ENCODE results near the gene AGBL1. TPM values are rescaled to one million over a fixed set of nuclear protein-coding genes. Genes with fewer than 3 reads are reported as not detected.
"Not testable (repeated sequence)": the region's sequence is repeated elsewhere in the genome, so short reads cannot be mapped to it uniquely, and the experiment has no call there.

Gene AGBL1
- polyA plus RNA-seq, 4 donors, result 0.06 to 0.15 (median 0.10) TPM

GRCh38 chr15:86849136-86849535 is 769.5 kb downstream of the AGBL1 start:
- DNase-seq (ENCODE audit: low read depth in 4 of 4, low spot score in 3 of 4), result no peak

GRCh38 chr15:86849558-86850285 is 770.1 kb downstream of the AGBL1 start:
- DNase-seq (ENCODE audit: low read depth in 4 of 4, low spot score in 3 of 4), result no peak

DNA sequence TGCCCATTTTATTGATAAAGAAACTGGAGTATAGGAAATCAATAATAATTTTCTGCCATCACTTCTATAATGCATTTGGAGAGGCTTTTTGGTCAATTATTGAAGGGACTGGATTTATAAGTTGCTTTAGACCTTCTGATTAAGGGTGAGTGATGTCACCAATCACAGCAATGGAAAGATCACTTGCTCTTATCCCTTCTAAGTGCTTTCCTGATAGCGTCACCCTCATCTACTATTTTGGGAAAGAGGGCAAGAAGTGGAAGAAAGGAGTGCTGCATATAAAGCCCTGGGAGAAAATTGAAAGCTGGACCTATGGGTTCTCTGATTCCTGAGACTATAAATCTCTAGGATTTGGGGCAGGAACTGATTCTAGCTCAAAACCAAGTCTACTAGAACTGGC is 771.3 kb downstream of the AGBL1 start:
- no peak for DNase-seq (ENCODE audit: low read depth in 4 of 4, low spot score in 3 of 4)

DNA sequence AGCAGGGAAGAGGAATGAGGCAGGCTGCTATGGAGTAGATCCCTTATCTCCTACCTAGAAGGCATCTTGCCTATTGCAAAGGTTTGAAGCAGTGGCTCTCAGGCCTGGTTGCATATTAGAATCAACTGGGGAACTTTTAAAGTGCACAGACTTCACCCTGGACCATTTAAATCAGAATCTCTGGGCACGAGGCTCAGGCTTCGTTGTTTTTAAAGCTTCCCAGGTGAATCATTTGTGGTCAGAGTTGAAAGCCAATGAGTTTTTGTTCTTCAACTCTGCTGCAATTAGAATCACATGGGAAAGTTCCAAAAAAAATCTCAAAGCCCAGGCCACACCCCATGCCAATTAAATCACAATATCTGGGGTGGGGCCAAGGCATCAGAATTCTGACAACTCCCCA is 773.1 kb downstream of the AGBL1 start:
- DNase-seq (ENCODE audit: low read depth in 4 of 4, low spot score in 3 of 4), result no peak

GRCh38 chr15:86854176-86854575 is 774.5 kb downstream of the AGBL1 start:
- no peak for DNase-seq (ENCODE audit: low read depth in 4 of 4, low spot score in 3 of 4)

DNA sequence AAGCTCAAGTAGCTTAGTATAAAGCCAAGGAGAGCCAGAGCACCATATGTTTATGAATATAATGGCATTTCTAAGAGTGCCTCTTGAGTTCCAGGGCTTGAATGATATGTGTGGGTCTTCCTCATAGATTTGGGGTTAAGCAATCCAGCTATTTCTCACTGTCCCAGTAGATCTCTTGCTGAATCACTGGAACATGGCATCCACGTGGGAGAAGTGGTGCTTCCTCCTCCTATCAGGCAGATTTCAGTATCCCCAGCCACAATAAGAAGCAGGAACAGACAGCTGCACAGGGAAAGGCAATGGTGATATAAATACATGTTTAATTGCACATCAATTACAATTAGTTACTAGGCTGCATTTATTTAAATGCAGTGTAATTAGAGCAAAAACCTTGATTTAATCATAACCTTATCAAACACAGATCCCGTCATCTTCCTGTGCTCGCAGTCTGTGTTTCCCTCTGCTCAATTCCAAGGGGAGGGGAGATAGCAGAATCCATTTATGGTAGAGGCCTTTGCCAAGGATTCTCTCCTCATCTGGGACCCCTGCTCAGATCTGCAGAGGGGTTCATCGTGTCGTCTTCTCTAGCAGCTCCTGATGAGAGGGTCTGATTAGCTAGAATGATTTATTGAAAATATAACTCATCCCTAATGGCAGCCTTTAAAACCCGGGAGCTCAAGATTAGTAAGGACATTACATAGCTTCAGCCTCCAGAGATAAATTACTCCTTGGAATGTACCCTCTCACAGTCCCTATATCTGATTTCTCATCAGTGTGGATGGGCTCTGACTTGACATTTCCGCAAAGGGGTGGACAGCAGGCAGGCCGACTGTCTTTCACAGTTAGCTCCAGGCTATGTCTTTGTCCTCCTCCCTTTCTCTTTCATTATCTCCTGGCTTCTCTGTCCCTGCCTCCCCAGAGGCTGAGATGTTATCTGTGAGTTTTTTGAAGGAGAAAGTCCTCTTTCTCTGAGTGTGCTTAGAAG is 775.9 kb downstream of the AGBL1 start:
- no peak for DNase-seq (ENCODE audit: low read depth in 4 of 4, low spot score in 3 of 4)

DNA sequence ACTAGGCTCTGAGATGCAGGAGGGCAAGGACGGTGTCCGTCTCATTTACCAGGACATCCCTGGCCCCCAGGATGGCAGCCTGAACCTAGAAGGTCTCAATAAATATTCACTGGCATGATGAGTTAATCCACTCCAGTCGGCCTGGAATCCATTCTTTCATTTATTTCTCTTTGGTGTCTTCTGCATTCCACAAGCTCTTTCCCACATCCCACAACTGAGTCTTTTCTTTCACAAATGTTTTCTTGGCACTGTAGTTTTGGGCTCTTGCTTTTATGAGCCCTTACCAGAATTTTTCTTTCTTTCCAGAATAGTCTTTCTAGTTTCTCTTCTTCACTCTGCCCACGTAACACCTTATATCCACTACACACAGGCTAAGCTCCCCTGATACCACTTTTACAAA is 778.0 kb downstream of the AGBL1 start:
- DNase-seq (ENCODE audit: low read depth in 4 of 4, low spot score in 3 of 4), result no peak

DNA sequence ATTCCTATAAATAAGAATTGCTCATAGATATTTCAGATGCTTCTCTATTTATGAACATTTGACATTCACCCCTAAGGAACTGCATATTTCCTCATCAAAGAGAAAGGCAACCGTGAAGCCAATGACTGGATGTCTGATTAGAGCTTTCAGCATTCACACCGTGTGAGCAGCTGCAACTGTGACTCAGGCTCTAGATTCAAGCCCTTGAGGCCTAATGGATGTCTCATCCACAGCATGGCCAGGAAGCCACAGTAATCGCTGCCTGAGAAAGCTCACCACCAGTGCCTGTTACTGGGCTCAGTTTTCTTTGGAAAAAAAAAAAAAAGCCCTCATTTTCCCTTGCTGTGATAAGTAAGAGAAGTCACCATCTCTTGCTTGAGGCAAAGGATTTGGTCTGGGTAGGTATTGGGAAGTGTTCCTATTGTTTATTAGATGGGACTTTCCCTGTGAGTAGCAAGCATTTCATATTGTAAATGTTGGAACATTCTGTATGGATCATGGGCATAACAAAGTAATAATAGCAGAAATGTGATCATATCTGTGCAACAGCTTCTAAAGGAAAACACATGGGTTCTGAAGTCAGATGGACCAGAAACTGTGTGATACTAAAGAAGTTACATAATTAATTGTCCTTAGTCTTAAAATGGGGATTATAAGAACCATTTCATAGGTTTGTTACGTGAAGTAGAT is 783.7 kb downstream of the AGBL1 start:
- no peak for DNase-seq (ENCODE audit: low read depth in 4 of 4, low spot score in 3 of 4)

DNA sequence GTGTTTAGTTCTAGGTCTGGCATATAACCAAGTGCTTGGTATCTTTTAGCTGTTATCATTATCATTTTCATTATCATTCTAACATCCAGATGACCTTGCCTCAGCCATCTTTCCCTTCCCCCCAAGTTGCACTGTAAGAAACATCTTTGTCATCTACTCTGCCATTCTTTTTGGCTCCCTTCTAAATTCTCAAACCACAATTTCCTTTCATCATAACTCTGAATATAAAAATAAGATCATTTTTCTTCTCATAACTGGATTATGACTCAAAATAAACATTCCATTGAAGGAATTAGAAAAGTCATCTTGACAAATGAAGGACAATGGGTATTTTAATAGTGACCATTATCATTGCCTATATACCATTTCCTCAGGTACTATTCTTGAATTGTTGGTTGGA is 786.2 kb downstream of the AGBL1 start:
- no peak for DNase-seq (ENCODE audit: low read depth in 4 of 4, low spot score in 3 of 4)

- DNase-seq (ENCODE audit: low read depth in 4 of 4, low spot score in 3 of 4), result no peak
These were observed 791.2 kb downstream of the AGBL1 start for GRCh38 chr15:86870846-86871245.

- no peak for DNase-seq (ENCODE audit: low read depth in 4 of 4, low spot score in 3 of 4)
These were observed 792.3 kb downstream of the AGBL1 start for GRCh38 chr15:86871964-86872363.

- no peak for DNase-seq (ENCODE audit: low read depth in 4 of 4, low spot score in 3 of 4)
These were observed 793.1 kb downstream of the AGBL1 start for GRCh38 chr15:86872782-86873181.

- DNase-seq (ENCODE audit: low read depth in 4 of 4, low spot score in 3 of 4), result no peak
These were observed 795.4 kb downstream of the AGBL1 start for GRCh38 chr15:86875067-86875466.

DNA sequence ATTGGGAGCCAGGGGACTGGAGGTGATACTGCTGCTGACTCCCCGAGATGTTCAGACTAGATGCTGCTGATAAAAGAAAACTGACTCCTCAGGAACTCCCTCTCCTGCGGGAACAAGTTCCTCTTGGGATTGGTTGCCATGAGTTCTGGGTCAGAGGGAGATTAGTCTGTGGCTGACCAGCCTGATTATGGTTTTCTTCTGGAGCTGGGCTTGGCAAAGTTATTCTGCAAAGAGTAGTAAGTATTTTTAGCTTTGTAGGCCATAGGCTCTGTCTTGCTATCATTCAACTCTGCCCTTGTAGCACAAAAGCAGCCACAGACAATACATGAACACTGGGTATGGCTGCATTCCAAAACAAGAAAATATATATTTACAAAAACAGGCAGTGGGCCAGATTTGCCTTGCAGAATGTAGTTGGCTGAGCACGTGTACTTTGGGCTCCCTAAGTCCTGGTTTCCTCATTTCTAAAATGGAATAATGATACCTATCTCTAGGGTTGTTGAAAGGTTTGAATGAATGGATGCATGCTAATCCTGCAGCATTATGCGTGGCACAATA is 796.8 kb downstream of the AGBL1 start:
- no peak for DNase-seq (ENCODE audit: low read depth in 4 of 4, low spot score in 3 of 4)

DNA sequence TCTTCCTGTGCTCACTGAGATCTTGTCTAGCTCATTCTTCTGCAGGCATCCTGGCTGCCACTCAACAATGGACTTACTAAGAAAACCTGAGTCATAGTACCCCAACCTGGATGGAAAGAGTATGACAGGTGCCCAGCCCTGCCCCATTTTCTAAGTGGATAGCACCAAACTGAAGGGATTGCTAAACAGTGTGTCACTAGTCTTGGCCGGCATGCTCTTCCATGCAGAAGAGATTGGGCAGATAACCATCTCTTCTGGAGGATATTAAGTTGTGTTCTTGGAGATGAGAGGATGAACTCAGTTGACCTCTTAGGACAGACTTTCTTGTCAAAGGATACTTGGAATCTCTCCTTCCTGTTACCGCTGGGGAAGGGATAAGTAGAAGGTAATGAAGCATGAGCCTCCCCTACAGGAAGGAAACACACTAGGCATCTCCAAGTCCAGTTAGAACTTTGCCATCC is 797.5 kb downstream of the AGBL1 start:
- no peak for DNase-seq (ENCODE audit: low read depth in 4 of 4, low spot score in 3 of 4)

DNA sequence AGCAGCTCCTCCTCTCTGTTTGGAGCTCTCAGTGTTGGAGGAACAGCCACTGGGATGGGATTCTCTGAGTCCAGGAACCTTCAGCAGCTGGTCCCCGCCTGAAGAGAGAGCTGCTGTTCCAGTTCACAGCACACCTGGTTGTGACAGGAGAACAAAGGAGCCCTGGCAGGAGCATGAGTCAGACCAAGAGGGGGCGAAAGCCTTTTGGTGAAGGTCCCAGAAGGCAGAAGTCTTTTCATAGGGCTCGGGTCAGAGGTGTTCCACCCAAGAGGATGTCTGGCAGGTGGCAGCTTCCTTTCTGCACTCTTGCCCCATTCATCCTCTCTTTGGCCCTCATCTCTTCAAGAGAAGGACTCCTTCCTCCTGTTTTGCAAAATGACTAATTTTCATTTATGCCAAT is 799.2 kb downstream of the AGBL1 start:
- not testable (repeated sequence) for DNase-seq (ENCODE audit: low read depth in 4 of 4, low spot score in 3 of 4)

DNA sequence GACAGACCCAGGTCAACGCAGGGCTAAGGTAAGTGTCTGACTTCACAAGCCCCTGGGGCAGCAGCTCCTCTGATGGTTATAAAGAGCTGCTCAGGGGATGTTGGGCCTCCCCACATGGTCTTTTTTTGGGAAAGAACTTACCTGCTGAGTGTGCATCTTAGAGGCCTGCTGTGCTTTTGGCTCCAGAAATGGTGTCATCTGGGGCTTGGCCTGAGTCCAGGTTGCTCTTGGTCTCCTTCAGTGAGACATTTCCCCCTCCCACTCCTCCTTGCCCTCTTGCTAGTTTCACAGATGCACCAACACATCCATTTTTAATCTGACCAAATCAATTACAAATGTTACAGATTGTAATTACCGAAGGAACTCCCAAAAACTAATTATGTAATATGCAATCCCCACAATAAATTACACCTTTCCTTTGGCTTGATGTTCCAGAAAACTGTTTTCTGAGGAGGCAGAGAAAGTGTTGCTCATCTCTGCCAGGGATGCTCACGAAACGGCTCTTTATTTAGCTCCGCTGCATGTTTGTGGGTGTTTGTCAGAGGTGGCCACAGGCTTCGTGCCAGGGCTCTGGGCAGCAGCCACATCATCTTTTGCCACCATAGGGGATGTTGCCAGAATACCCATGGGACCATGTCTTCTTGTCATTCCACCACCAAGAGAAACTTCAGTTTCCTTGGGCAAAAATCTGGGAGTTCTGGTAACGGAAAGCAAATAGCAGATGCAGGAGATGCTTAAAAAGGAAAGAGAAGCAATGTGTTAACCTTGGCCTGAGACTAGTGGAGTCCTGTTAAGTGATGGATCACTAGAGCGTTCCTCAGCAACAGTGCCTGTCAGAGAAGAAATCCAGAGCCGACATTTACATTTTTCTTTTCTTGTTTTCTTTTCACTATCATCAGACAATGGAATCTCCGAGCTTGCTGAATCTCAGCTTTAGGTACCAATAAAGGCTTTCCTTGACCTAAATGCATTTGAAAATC is 799.9 kb downstream of the AGBL1 start:
- no peak for DNase-seq (ENCODE audit: low read depth in 4 of 4, low spot score in 3 of 4)

DNA sequence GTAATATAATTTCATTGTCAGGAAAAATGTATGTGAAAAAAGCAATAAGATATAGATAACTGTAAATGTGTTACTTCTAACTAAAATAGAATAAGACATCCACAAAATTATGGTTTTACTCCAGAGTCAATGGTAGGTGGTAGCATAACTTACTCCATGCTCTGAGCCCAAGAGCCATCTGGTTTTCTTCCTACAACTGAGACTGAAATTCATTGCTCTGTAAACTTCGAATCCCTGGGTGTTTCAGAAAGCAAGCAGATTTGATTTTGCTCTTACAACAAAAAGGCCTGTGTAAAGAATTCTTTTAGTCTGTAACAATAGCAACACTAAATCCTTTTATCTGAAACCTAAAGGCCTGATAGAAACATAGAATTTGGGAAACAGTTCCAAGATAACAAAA is 805.9 kb downstream of the AGBL1 start:
- DNase-seq (ENCODE audit: low read depth in 4 of 4, low spot score in 3 of 4), result no peak

GRCh38 chr15:86892774-86893449 is 813.2 kb downstream of the AGBL1 start:
- DNase-seq (ENCODE audit: low read depth in 4 of 4, low spot score in 3 of 4), result no peak
